Ishikawa (cell line): Measurements from ENCODE around the gene BTN3A1.

Experiments used
- CEBPB ChIP-seq: IDR thresholded peaks from 2 replicates; pipeline ENCODE4 v1.6.1; 2012
- RAD21 ChIP-seq: IDR thresholded peaks from 2 replicates; pipeline ENCODE4 v1.6.1; 2012; ENCODE audit warnings: low read depth
- TCF12 ChIP-seq: IDR thresholded peaks from 2 replicates; pipeline ENCODE4 v1.6.1; 2012; ENCODE audit warnings: low read depth
- YY1 ChIP-seq: IDR thresholded peaks from 2 replicates; pipeline ENCODE4 v1.6.1; 2012; ENCODE audit warnings: low read depth
- ZBTB7A ChIP-seq: IDR thresholded peaks from 2 replicates; pipeline ENCODE4 v1.6.1; 2012; ENCODE audit warnings: low read depth
- TF ChIP-seq, protein P1 (sequence below): IDR thresholded peaks from 2 replicates; pipeline ENCODE4 v1.6.1; 2012
- TF ChIP-seq, protein P2 (sequence below): IDR thresholded peaks from 2 replicates; pipeline ENCODE4 v1.6.1; 2012; ENCODE audit warnings: low read depth, mild to moderate bottlenecking
- TF ChIP-seq, protein P3 (sequence below): IDR thresholded peaks from 2 replicates; pipeline ENCODE4 v1.6.1; 2012

DNA sequence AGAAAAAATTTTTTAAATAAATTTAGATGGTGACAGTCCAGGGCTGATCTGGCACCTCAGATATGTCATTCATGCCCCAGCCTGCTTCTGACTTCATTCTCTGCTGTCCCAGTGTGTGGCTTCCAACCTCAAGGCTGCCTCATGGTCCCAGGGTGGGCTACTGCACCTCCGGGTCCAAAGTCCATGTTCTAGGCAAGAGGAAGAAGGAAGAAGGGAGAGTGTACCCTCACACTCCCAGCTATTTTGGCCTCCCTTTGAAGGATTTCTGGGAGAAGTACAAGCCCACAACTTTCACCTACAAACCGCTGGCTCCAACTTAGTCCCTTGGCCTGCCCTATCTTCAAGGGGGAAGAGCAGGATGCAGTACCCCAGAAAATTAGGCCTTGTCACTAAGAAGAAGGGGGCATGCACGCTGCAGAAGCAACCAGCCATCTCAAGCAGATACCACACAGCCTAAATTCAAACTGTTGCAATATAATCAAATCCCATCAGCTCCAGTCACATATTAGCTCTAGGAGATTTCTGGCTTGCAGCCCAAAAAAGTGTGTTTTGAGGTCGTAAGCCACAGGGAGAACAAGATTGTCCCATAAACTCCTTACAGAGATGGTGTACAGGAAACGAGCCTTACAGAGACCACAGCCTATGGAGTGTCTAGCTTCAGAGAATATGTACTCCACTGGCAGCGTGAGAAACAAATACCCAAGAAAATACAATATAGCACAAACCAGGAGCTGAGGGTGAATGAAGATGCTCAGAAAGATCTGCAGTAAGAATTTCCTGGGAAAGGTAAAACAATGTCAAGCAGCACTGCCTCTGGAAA lies 38.0 kb upstream of the BTN3A1 start:
- TF ChIP-seq YY1 (no peak), CEBPB (no peak), TCF12 (no peak), ZBTB7A (no peak), RAD21 (no peak)
- TF ChIP-seq, protein P1, sequence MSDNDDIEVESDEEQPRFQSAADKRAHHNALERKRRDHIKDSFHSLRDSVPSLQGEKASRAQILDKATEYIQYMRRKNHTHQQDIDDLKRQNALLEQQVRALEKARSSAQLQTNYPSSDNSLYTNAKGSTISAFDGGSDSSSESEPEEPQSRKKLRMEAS: no peak
- TF ChIP-seq, protein P2, sequence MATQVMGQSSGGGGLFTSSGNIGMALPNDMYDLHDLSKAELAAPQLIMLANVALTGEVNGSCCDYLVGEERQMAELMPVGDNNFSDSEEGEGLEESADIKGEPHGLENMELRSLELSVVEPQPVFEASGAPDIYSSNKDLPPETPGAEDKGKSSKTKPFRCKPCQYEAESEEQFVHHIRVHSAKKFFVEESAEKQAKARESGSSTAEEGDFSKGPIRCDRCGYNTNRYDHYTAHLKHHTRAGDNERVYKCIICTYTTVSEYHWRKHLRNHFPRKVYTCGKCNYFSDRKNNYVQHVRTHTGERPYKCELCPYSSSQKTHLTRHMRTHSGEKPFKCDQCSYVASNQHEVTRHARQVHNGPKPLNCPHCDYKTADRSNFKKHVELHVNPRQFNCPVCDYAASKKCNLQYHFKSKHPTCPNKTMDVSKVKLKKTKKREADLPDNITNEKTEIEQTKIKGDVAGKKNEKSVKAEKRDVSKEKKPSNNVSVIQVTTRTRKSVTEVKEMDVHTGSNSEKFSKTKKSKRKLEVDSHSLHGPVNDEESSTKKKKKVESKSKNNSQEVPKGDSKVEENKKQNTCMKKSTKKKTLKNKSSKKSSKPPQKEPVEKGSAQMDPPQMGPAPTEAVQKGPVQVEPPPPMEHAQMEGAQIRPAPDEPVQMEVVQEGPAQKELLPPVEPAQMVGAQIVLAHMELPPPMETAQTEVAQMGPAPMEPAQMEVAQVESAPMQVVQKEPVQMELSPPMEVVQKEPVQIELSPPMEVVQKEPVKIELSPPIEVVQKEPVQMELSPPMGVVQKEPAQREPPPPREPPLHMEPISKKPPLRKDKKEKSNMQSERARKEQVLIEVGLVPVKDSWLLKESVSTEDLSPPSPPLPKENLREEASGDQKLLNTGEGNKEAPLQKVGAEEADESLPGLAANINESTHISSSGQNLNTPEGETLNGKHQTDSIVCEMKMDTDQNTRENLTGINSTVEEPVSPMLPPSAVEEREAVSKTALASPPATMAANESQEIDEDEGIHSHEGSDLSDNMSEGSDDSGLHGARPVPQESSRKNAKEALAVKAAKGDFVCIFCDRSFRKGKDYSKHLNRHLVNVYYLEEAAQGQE: no peak
- TF ChIP-seq, protein P3, sequence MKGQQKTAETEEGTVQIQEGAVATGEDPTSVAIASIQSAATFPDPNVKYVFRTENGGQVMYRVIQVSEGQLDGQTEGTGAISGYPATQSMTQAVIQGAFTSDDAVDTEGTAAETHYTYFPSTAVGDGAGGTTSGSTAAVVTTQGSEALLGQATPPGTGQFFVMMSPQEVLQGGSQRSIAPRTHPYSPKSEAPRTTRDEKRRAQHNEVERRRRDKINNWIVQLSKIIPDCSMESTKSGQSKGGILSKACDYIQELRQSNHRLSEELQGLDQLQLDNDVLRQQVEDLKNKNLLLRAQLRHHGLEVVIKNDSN: no peak
